GM03348 (cell line): ENCODE data around the gene ZNF708.
"Not testable (repeated sequence)": the region's sequence is repeated elsewhere in the genome, so short reads cannot be mapped to it uniquely, and the experiment has no call there.

Experiments
- DNase-seq: peaks from one replicate; pipeline ENCODE4 v3.0.0; 2012; ENCODE audit warnings: low spot score

Gene ZNF708

DNA sequence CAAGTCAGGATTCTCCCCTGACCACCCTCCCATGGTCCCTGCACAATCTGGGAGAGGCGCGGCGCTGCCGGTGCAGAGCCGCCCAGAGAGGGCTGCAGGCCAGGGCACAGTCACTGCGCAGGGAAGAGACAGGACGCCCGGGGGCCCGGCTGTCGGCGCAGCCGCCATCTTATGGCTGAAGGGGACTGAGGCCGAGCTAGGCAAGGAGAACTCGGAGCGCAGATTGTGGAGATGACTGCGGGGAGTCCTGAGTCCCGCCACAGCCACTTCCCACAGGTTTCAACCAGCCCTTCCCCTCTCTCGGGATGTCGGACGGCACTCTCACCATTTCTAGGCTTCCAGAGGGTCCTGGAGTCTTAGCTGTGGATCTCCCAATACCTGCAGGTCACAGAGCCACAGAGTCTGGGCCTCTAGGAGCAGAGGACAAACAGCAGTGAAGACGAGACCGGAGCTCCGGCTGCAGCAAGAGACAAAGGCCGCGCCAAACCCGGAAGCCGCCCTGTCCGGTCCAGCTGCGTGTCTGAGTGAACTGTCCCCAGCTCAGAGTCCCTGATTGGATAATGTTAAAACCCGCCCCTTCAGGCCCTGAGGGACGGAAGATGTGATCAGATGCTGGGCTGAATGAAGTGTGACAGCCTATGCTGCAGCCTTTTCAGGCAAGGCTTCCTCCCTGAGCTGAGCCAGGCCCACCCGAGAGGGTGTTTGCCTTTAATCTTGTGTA lies at the start of gene ZNF708:
Gene ZNF708, minus strand, starts transcription at position 526 of the 721 bp plus-strand sequence. Its CDS starts 198 bp downstream, at position 328.
- DNase-seq = peak; percentile 95

DNA sequence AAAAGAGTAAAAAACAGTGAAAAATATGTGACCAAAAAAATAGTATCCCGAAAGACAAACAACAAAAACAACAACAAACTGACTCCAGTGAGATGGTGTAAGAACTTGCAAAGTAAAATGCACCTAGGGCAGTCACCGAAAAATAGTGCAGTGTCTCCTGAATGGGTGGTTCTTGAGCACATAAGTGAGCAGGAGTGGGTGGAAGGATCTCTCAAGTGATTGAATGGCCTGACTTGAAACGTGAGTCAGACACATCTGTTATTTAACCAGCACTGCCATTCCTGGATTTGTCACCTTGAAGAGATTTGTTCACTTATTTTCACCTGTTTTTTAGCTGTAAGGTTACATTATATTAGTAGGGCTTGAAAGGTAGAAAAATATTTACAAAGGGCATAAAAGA lies 33.1 kb upstream of the ZNF708 start:
- DNase-seq = no peak

DNA sequence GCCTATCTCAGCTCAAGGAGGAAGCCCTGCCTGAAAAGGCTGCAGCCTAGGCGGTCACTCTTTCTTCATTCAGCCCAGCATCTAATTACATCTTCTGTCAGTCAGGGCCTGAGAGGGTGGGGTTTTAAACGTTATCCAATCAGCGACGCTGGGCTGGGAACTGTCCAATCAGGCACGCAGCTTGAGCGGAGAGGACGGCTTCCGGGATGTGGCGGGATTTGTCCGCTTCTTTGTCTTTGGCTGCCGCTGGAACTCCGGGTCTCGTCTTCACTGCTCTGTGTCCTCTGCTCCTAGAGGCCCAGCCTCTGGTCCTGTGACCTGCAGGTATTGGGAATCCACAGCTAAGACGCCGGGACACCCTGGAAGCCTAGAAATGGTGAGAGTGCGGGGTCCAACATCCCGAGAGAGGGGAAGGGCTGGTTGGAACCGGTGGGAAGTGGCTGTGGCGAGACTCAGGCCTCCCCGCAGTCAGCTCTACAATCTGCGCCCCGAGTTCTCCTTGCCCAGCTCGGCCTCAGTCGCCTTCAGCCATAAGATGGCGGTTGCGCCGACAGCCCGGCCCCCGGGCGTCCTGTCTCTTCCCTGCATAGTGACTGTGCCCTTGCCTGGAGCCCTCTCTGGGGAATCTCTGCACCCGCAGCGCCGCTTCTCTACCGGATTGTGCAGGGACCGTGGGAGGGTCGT lies 29.7 kb upstream of the ZNF708 start, which contains the start of gene ZNF738:
Gene ZNF738, plus strand, starts transcription at position 233 of the 684 bp plus-strand sequence. Its CDS starts 141 bp downstream, at position 374.
- peak; percentile 94 for DNase-seq

DNA sequence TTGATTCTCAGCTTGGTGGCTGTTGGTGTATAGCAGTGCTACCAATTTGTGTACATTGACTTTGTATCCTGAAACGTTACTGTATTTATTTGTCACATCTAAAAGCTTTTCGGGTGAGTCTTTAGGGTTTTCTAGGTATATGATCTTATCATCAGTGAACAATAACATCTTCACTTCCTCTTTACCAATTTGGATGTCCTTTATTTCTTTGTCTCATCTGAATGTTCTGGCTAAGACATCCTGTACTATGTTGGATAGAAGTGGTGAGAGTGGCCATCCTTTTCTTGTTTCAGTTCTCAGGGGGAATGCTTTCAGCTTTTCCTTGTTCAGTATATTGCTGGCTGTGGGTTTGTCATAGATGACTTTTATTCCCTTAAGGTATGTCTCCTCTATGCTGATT lies 23.6 kb upstream of the ZNF708 start:
- no peak for DNase-seq

DNA sequence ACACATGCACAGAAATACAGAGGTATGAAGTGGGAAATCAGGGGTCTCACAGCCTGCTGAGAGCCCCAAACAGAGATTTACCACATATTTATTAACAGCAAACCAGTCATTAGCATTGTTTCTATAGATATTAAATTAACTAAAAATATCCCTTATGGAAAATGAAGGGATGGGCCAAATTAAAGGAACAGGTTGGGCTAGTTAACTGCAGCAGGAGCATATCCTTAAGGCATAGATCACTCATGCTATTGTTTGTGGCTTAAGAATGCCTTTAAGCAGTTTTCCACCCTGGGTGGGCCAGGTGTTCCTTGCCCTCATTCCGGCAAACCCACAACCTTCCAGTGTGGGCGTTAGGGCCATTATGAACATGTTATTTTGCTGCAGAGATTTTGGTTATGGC lies 15.6 kb upstream of the ZNF708 start:
- DNase-seq = not testable (repeated sequence)

DNA sequence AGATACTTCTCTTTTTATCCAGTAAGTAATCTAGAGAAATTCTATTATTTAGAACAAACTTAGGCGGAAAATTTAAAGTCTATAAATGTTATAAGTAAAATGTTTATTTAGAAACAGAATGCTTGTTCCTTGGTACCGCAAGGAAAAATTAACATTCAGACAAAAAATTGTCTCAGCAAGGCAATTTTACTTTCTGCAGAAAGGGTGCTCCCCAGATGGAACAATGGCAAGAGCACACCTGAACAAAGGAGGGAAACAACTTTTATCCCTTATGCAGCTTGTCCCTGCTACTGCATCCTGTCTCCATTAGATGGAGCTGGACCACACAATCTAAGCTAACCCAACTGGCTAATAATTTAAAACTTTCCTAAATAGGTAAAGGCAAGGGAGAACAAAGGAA lies 6.5 kb upstream of the ZNF708 start:
- no peak for DNase-seq

DNA sequence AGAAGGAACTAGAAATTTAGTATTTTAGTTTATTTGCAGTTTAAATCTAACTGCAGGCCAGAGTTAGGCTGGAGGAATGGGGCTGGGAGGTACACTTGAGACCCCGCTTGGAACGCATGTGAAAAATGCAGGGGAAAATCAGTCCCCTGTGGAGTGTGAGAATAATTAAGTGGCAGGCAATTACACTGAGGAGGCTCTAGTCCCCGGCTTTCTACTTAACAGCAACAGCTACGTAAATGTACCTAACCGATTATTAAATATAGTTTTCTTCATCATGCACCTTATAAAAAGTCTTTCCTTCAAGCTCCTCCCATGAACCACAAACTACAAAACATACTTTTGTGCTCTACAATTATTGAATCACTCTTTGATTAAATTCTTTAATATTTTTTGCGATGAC lies 804 bp downstream of the ZNF708 start:
- DNase-seq = peak; percentile 5

DNA sequence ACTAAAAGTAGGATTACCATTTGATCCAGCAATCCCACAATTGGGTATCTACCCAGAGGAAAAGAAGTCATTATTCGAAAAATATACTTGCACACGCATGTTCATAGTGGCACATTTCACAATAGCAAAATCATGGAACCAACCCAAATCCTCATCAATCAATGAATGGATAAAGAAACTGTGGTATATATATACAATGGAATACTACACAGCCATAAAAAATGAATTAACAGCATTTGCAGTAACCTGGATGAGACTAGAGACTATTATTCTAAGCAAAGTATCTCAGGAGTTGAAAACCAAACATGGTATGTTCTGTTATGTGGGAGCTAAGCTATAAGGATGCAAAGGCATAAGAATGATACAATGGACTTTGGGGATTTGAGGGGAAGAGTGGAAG lies 3.0 kb downstream of the ZNF708 start:
- DNase-seq = no peak

DNA sequence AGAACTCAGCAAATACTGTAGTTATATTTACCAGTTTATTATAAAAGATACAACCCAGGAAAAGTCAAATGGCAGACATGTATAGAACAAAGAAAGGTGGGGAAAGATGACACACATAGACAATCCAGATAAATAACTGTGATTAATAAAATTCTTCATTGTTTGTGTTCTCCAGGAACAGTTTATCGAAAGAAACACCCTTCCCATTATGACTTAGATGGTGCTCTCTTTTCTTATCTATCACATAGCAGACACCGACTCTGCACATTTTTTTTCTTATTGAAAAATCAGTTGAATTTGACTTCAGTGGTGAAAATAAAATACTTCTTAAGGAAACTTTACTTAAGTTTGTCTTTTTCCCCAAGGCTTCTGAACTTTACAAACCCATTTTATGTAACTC lies 6.2 kb downstream of the ZNF708 start:
- no peak for DNase-seq

DNA sequence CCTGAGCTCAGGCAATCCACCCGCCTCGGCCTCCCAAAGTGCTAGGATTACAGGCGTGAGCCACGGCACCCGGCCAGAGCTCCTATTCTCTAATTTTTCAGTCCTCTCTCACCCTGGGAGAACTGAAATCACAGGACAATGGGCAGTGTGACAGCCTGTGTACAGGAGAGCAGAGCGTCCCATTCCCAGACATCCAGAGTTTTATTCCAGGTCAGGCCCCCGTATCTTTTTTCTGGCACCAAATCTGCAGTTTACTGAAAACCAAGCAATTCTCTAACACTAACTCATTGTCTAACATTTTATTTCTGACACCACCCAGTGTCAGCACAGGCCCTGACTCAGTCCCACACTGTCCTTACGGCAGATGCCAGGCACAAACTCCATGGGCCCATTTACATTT lies 6.7 kb downstream of the ZNF708 start:
- peak; percentile 4 for DNase-seq

DNA sequence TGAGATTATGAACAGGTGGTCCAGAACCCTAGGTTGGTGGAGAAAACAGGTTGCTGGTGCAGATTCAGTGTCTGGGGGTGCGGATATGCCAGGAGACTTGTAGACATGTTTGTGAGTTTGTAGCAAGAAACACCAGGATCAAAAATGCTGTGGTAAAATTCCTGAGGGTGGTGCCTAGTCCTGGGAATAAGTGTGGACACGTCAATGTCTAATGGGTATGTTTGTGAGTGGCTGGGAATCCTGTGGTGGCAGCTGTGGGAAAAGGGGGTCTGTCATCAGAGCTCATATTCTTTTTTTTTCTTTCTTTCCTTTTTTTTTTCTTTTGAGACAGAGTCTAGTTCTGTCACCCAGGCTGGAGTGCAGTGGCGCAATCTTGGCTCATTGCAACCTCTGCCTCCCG lies 7.2 kb downstream of the ZNF708 start:
- DNase-seq = no peak

DNA sequence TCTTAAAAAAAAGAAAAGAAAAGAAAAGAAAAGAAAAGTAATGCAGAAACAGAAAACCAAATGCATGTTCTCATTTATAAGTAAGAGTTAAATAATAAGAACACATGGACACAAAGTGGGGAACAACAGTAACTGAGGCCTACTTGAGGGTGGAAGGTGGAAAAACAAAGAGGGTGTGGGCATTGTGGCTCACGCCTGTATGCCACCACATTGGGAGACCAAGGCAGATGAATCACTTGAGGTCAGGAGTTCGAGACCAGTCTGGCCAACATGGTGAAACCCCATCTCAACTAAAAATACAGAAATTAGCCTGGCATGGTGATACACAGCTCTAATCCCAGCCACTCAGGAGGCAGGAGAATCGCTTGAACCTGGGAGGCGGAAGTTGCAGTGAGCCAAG lies 8.1 kb downstream of the ZNF708 start:
- DNase-seq = no peak

DNA sequence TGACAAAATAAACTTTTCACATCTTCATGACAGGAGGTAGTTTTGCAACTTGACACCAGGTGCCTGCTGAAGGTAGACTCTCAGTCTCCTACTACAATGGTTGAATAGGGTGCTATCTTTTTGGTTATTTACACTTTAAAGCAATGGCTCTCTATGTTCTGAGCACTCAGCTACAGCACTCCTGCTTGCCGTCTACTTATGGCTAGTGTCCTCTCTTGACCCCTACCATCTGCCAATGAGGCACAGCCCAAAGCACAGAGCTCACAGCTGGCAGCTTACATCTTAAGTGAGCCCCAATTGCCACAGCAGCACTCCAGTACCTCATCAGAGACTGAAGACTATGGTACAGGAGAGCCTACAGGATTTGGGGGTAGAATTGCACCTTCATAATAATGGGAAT lies 11.4 kb downstream of the ZNF708 start:
- DNase-seq = no peak

DNA sequence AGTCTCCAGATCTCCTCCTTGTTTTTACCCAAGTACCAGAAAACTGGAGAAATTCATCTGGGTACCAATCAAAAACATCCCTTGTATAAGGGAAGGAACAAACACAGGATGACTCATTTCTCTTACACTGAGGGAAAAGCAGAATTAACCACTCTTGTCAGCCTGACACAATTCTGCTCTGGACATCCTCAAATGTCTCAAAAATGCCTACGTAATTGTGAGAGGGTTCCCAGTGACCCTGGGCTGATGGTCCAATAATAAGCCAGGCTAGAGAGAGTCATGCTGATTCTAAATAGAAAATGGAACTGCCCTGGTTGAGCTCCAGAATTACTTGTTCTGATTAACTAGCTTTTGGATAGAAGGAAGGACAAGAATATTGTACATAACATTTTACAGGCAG lies 14.5 kb downstream of the ZNF708 start:
- DNase-seq = no peak

DNA sequence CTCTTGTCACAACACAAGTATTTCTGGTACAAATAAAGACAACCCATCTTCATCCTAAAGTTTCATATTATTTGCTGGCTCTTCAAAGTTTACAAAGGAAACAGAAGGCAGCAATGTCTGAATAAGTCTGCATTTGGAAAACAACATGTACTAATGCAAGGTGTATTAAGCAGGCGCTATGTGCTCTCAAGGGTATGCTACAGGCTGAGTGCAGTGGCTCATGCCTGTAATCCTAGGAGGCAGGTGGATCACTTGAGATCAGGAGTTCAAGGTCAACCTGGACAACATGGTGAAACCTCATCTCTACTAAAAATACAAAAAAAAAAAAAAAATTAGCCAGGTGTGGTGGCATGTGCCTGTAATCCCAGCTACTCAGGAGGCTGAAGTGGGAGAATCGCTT lies 16.4 kb downstream of the ZNF708 start:
- not testable (repeated sequence) for DNase-seq

DNA sequence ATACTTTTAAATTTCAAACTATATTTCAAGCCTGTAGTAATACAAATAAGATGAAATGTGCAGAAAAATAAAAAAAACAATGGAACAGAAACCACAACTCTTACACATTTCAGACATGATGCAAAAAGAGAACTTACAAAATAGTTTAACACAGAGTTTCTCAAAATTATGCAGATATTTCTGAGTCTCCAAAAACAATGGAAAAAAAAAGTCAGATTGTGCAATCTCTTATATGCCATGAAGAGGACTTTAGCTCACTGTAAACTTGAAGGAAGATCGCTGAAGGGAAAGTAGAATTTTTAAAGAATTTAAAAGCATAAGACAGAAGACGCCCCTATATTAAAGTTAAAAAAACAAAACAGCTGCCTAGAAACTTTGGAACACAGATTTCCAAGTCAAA lies 20.4 kb downstream of the ZNF708 start:
- DNase-seq = no peak

DNA sequence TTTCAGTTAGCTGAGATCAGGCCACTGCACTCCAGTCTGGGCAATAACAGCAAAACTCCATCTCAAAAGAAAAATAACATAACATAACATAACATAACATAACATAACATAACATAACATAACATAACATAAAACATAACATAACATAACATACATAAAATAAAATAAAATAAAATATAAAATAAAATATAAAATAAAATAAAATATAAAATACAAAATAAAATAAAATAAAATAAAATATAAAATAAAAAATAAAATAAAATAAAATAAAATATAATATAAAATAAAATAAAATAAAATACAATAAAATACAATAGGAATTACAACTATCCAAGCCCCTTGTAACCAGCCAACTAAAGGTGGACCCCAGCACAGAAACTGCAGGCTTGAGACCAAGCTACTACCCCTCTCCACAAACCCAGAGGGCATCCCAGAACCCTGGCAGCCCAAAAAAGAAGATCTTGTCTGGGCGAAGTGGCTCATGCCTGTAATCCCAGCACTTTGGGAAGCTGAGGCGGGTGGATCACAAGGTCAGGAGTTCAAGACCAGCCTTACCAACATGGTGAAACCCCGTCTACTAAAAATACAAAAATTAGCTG lies 22.2 kb downstream of the ZNF708 start:
- not testable (repeated sequence) for DNase-seq

DNA sequence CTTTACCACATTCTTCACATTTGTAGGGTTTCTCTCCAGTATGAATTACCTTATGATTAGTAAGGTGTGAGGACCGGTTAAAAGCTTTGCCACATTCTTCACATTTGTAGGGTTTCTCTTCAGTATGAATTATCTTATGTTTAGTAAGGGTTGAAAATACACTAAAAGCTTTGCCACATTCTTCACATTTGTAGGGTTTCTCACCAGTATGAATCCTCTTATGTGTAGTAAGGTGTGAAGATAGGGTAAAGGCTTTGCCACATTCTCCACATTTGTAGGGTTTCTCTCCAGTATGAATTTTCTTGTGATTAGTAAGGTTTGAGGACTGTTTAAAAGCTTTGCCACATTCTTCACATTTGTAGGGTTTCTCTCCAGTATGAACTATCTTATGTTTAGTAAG lies 35.4 kb downstream of the ZNF708 start:
- not testable (repeated sequence) for DNase-seq

DNA sequence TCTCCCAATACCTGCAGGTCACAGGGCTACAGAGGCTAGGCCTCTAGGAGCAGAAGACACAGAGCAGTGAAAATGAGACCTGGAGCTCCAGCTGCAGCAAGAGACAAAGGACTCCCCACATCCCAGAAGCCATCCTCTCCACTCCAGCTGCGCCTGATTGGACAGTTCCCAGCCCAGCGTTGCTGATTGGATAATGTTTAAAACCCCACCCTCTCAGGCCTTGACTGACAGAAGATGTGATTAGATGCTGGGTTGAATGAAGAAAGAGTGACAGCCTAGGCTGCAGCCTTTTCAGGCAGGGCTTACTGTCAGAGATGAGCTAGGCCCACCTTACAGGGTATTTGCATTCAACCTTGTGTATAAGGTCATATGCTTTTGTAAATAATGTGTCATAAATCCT lies 59.4 kb downstream of the ZNF708 start:
- DNase-seq = no peak

DNA sequence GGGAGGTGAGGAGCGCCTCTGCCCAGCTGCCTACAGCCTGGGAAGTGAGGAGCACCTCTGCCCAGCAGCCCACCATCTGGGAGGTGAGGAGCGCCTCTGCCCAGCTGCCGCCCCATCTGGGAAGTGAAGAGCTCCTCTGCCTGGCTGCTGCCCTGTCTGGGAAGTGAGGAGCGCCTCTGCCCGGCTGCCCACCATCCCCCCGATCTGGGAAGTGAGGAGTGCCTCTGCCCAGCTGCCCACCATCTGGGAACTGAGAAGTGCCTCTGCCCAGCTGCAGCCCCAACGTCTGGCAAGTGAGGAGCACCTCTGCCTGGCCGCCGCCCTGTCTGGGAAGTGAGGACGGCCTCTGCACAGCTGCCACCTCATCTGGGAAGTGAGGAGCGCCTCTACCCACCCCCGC lies 64.3 kb downstream of the ZNF708 start:
- no peak for DNase-seq

DNA sequence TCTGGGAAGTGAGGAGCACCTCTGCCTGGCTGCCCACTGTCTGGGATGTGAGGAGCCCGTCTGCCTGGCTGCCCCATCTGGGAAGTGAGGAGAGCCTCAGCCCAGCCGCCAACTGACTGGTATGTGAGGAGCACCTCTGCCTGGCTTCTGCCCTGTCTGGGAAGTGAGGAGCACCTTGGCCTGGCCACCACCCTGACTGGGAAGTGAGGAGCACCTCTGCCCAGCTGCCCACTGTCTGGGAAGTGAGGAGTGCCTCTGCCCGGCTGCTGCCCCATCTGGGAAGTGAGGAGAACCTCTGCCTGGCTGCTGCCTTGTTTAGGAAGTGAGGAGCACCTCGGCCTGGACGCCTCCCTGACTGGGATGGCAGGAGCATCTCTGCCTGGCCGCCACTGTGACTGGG lies 64.8 kb downstream of the ZNF708 start:
- DNase-seq = no peak

DNA sequence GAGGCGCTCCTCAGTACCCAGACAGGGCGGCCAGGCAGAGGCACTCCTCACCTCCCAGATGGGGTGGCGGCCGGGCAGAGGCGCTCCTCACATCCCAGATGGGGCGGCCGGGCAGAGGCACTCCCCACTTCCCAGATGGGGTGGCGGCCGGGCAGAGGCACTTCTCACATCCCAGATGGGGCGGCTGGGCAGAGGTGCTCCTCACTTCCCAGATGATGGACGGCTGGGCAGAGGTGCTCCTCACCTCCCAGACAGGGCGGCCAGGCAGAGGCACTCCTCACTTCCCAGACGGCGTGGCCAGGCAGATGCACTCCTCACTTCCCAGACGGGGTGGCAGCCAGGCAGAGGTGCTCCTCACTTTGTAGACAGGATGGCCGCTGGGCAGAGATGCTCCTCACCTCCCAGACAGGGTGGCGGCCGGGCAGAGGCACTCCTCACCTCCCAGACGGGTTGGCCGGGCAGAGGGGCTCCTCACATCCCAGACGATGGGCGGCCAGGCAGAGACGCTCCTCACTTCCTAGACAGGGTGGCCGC lies 68.3 kb downstream of the ZNF708 start:
- not testable (repeated sequence) for DNase-seq
